Upper lobe of left lung (tissue), 6 donors: ENCODE measurements around the gene ZFP36L2. TPM values are rescaled to one million over a fixed set of nuclear protein-coding genes. Genes with fewer than 3 reads are reported as not detected.

Experiments
- ATAC-seq, 2 donors: fragments of 200-7000 bp; cut with Tn5 transposase; one replicate each; pipeline ENCODE4 v1.9.1; 2022; ENCODE audit warnings: mild to moderate bottlenecking in 2 of 2, moderate library complexity in 2 of 2; ENCODE audit not compliant: low FRiP score in 2 of 2
- DNase-seq, 2 donors: peaks; one replicate each; pipeline ENCODE4 v3.0.0-alpha.2; 2019 to 2020
- H3K27ac ChIP-seq, 4 donors: fragments of 200-600 bp; sonication (generic); one replicate each; pipeline ENCODE4 v1.5.1; 2016 to 2019
- H3K27me3 ChIP-seq, 4 donors: fragments of 200-600 bp; sonication (generic); one replicate each; pipeline ENCODE4 v1.5.1; 2017 to 2019
- H3K36me3 ChIP-seq, 4 donors: fragments of 200-600 bp; sonication (generic); one replicate each; pipeline ENCODE4 v1.5.1; 2016 to 2019
- H3K4me1 ChIP-seq, 4 donors: fragments of 200-600 bp; sonication (generic); one replicate each; pipeline ENCODE4 v1.5.1; 2018 to 2019
- H3K4me3 ChIP-seq, 4 donors: fragments of 200-600 bp; sonication (generic); one replicate each; pipeline ENCODE4 v1.5.1; 2017 to 2019; ENCODE audit warnings: mild to moderate bottlenecking in 2 of 4, moderate library complexity in 1 of 4
- H3K9me3 ChIP-seq, 4 donors: fragments of 200-600 bp; sonication (generic); one replicate each; pipeline ENCODE4 v1.5.1; 2018 to 2019
- CTCF ChIP-seq, 6 experiments: fragments of 450-650 bp in 4 of 6; fragments of 200-600 bp in 2 of 6; sonication (generic) in 2 of 6; IDR thresholded peaks; one replicate each; pipeline ENCODE4 v1.5.1; 2016 to 2019; ENCODE audit warnings: antibody characterized with exemption in 6 of 6
- EP300 ChIP-seq, 4 donors: sonication (generic); formaldehyde crosslinking; IDR thresholded peaks; one replicate each; pipeline ENCODE4 v1.5.1; 2017; ENCODE audit warnings: antibody characterized with exemption in 4 of 4, control low read depth in 2 of 4
- POLR2A ChIP-seq, 4 donors: fragments of 450-650 bp; IDR thresholded peaks; one replicate each; pipeline ENCODE4 v1.5.1; 2016 to 2017; ENCODE audit warnings: antibody characterized with exemption in 4 of 4, mild to moderate bottlenecking in 2 of 4
- POLR2AphosphoS5 ChIP-seq, 2 donors: sonication (generic); formaldehyde crosslinking; IDR thresholded peaks; one replicate each; pipeline ENCODE4 v1.5.1; 2017; ENCODE audit warnings: antibody characterized with exemption in 2 of 2
- WGBS, 2 donors: methylation state at CpG; one replicate each; pipeline ENCODE4 v1.1.5; 2017 to 2018; 5-methylcytosine and 5-hydroxymethylcytosine counted together
- total RNA-seq, 6 donors: library from RNA; depleted of rRNA in 4 of 6; stranded (reverse); fragments of >200 nt in 4 of 6; gene quantifications; one replicate each; pipeline versions ENCODE4 v1.1.0 to v1.2.1, GENCODE V29; 2016 to 2021
- donor health status: DM: no; HTN: no; CAD: no; lungs with moderate emphysema.
- donor health status: DM: no; HTN: yes; CAD: no; lungs with severe emphysema.

The ZFP36L2 gene
- total RNA-seq, 6 donors from 2014 or later, result 65.4 to 180 (median 127) TPM

GRCh38 chr2:43225093-43225787, 1.2 kb downstream of the ZFP36L2 start:
- peaks cover 0 to 3% (median 0%) of the 10 kb centered on the region in 4 donors for H3K27me3 ChIP-seq
- H3K36me3 ChIP-seq, result peaks cover 6 to 32% (median 17%) of the 10 kb centered on the region in 4 donors
- H3K4me1 ChIP-seq, result peaks cover 43 to 72% (median 54%) of the 10 kb centered on the region in 4 donors
- peak in 1 of 6 experiments; percentile 13 for TF ChIP-seq CTCF (IDR thresholded peaks at IDR 0.05)
- no peak for TF ChIP-seq EP300 (IDR thresholded peaks at IDR 0.05)
- peak in 2 of 4 donors; percentile 15 to 35 for TF ChIP-seq POLR2A (IDR thresholded peaks at IDR 0.05)
- ATAC-seq (no peak), DNase-seq (peak; percentile 63 to 94)
- 0 to 8% methylated on average over 6 to 55 of the region's 74 CpGs for WGBS, 2 donors
- H3K4me3 ChIP-seq, result peak overlapping the region; percentile 72 to 85 (median 82)
- H3K9me3 ChIP-seq, result no peaks in the 10 kb centered on the region
- H3K27ac ChIP-seq, result peak overlapping the region; percentile 99 to 100 (median 99)

- WGBS, 2 donors, result 3 to 4% methylated on average over 20 to 36 of the region's 74 CpGs
- peak overlapping the region; percentile 72 to 85 (median 82) for H3K4me3 ChIP-seq
- no peak for ATAC-seq
- TF ChIP-seq CTCF (IDR thresholded peaks at IDR 0.05) (no peak), POLR2AphosphoS5 (IDR thresholded peaks at IDR 0.05) (peak in 1 of 2 donors; percentile 8)
- H3K4me1 ChIP-seq, result peaks cover 45 to 72% (median 57%) of the 10 kb centered on the region in 4 donors
- peaks cover 0 to 3% (median 0%) of the 10 kb centered on the region in 4 donors for H3K27me3 ChIP-seq
- H3K36me3 ChIP-seq, result peaks cover 6 to 32% (median 16%) of the 10 kb centered on the region in 4 donors
- H3K9me3 ChIP-seq, result no peaks in the 10 kb centered on the region
- H3K27ac ChIP-seq, result peak overlapping the region; percentile 99 to 100 (median 99)
- DNase-seq, result peak in 1 of 2 donors; percentile 93
Observed at GRCh38 chr2:43224571-43225092, 1.8 kb downstream of the ZFP36L2 start.

GRCh38 chr2:43224131-43224570, 2.3 kb downstream of the ZFP36L2 start:
- Histone ChIP-seq H3K36me3 (peaks cover 6 to 32% (median 16%) of the 10 kb centered on the region in 4 donors), H3K4me3 (peak overlapping the region; percentile 72 to 85 (median 82)), H3K4me1 (peaks cover 46 to 72% (median 58%) of the 10 kb centered on the region in 4 donors), H3K27me3 (peaks cover 0 to 3% (median 0%) of the 10 kb centered on the region in 4 donors), H3K27ac (peak overlapping the region; percentile 99 to 100 (median 99)), H3K9me3 (no peaks in the 10 kb centered on the region)
- peak; percentile 56 to 66 for TF ChIP-seq POLR2AphosphoS5 (IDR thresholded peaks at IDR 0.05)
- TF ChIP-seq POLR2A (IDR thresholded peaks at IDR 0.05), result peak in 2 of 4 donors; percentile 29 to 32
- TF ChIP-seq EP300 (IDR thresholded peaks at IDR 0.05), result no peak
- TF ChIP-seq CTCF (IDR thresholded peaks at IDR 0.05), result peak in 5 of 6 experiments; percentile 10 to 36 (median 22)
- DNase-seq, result peak in 1 of 2 donors; percentile 64
- 0 to 1% methylated on average over 12 to 26 of the region's 41 CpGs for WGBS, 2 donors
- no peak for ATAC-seq

GRCh38 chr2:43223521-43224001, 2.8 kb downstream of the ZFP36L2 start:
- Histone ChIP-seq H3K36me3 (peaks cover 6 to 32% (median 16%) of the 10 kb centered on the region in 4 donors), H3K4me1 (peaks cover 46 to 72% (median 58%) of the 10 kb centered on the region in 4 donors), H3K27ac (peak overlapping the region; percentile 99 to 100 (median 99)), H3K9me3 (no peaks in the 10 kb centered on the region), H3K4me3 (peak overlapping the region; percentile 20 to 85 (median 77)), H3K27me3 (peaks cover 0 to 3% (median 0%) of the 10 kb centered on the region in 4 donors)
- 8 to 14% methylated on average over 4 of the region's 4 CpGs for WGBS, 2 donors
- DNase-seq (no peak), ATAC-seq (no peak)
- TF ChIP-seq POLR2AphosphoS5 (IDR thresholded peaks at IDR 0.05) (no peak), POLR2A (IDR thresholded peaks at IDR 0.05) (no peak), EP300 (IDR thresholded peaks at IDR 0.05) (no peak), CTCF (IDR thresholded peaks at IDR 0.05) (no peak)
